DMS153 treated with DMSO at 0.1 percent for 48 hours (cell line): ENCODE measurements around the gene FLVCR1.
A peak's percentile ranks its signal among the peaks of the same experiment; 100 is the strongest.

Experiments
- DNase-seq: peaks from one replicate; lab custom pipeline; 2025; ENCODE audit not compliant: unreplicated experiment; lab: John Stamatoyannopoulos, UW

The FLVCR1 gene

DNA sequence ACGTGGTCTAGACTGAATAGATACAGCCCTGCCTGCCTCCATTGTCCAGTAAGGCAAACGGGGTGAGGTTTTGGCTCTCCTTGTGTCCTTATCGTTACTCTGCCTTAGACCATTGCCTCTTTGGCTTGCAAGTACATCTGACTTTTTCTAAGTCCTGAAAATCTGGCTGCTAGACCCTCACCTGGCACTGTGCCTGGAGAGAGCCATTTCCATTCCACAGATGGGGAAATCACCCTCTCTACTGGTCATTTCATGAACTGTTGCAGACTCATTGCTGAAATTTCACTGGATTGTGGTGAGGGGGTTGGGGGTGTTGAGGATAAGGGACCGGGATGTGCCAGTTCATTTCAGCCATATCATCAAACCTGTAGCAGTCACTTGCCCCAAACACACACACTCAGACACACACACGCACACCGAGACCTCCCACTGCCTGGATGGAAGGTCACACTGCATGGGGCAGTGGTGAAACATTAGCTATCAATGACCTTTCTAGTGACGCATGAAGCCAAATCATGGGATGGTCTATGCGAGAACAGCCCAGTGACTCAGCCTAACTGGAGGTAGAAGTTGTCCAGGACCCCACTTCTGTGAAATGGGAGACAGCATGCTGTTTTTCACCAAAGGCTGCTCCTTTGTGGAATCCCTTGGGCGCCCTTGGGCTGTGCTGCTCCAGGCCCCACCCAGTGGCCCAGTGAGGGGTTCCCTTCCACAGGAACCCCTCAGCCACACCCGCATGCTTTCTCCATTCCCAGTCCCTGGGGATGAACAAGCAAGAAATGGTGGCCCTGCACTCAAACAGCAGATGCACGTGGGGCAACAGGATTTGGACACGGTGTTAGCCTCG is 57.4 kb downstream of the FLVCR1 start:
- DNase-seq = peak; percentile 30

DNA sequence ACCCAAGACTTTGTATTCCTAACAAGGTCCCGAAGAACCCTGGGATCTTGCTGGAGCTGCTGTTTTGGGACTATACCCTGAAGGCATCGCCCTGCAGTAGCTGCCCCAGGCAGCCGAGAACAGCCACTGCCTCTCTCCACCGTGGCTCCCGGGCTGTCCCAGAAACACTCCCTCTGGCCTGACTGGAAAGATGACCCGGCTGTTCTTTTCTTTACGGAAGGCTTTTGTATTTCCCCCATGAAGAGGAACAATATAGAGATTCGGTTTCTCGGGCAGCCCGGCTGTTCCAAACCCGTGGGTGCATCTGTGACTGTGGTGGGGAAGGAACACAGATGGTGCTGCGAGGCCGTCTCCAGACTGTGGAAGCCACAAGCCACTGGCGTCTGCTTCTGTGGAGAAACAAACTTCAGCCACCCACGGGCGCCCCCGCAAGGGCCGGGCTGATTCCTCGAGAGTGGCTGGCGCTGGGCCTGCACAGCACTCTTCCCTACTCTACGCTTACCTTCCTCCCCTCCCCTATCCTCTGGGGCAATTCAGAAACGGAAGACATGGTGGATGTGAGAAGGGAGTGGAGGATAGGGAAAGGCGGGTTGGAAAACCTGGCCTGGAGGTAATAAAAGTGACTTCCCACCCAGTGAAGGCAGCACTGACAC is 58.5 kb downstream of the FLVCR1 start:
- peak; percentile 33 for DNase-seq

DNA sequence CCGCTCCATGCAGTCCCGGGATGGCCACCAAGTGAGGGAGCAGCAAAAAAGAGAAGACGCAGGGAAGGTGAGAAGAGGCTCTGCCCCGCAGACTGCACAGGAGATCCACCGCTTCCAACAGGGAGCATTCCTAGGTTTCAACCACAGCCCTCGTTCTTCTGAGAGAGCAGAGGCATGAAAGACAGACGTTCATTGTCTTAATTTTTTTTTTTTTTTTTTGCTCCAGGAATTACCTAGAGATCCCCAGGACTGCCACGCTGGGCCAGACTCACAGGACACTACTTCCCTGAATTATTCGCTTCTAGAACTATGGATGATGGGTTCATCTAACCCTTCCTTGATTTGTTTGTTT is 59.0 kb downstream of the FLVCR1 start:
- DNase-seq = no peak

DNA sequence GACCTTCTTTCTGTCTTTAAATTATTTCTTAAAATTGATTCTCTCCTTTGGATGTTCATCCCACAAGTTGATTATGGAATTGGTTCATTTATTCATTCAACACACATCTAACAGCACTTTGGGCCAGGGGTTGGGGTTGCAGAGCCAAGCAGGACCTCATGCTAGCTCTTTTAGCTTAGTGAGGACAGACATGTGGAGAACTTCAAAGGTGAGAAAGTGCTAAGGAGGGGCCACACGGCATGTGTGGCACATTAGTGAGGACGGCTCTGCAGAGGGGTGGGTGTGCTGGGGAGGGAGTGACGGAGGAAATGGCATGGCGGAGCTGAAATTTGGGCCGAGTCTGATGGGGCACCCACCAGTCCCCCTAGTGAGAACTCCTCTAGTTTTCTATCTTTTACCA is 59.8 kb downstream of the FLVCR1 start:
- DNase-seq = no peak

DNA sequence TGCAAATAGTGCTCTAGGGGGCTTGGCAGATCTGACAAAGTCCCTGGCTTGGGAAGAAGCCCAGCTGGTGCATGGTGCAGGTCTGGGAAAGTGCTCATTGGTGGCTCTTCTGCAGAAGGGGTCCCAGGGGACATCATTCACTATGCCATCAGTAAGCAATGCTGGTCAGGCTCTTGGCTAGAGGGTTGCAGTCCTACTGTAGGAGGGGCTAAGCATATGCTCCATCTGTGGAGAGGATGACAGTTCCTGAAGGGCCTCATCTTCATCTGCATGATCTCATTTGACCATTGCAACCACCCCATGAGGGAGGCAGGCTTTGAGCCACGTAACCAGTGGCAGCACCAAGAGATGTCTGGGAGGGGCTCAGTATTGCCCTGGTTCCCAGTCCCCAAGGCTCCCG is 60.7 kb downstream of the FLVCR1 start:
- no peak for DNase-seq

DNA sequence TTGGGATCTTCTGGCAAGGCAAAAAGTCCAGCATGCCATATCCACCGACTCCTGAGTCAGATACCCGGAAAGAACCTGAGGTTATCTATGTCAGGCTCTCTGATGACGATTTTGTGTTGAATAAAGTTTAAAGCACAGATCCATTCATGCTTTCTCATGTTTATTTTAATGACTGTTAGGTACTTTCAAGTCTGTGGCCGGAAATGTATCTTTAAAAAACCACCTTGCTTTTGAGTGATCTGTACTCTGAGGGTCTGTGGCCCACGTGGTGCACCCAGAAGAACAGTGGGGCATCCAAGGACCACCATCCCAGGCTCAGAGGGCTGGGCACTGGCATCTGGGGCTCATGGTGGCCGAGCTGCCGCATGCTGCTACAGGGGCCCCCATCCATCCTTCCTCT is 62.2 kb downstream of the FLVCR1 start:
- DNase-seq = no peak

DNA sequence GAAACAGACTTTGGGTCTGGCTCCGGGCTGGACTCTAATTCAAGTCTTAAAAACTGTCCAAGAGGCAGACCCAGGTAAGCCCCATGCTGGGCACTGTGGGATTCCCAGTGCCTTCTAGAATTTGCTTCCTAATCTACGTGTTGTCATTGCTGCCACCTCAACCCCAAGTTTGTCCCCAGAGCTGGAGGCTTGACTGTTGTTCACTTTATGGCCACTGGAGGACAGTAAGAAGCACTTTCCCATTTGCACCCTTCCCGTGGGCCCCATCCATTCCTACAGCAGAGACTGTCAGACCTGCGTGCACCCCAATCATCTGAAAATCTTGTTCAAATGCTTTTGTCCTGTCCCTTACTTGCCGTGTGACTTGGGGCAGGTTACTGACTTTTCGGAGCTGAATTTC is 62.8 kb downstream of the FLVCR1 start:
- DNase-seq = no peak

DNA sequence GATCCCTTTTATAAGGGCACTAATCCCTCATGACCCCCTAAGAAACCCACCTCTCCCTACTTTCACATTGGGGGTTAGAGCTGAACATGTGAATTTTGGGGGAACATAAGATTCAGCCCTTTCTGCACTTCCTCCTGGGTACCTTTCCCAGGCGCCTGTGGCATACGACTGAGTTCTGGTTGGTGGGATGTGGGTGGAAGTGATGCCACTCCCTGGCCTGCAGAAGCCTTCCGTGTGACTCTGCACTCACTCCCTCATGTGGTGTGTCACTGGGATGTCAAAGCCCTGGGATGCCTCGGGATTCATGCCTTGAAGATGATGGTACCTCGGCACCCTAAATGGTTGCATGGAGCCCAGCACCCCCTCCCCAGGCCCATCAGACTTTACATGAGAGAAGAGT is 63.9 kb downstream of the FLVCR1 start:
- DNase-seq = no peak

DNA sequence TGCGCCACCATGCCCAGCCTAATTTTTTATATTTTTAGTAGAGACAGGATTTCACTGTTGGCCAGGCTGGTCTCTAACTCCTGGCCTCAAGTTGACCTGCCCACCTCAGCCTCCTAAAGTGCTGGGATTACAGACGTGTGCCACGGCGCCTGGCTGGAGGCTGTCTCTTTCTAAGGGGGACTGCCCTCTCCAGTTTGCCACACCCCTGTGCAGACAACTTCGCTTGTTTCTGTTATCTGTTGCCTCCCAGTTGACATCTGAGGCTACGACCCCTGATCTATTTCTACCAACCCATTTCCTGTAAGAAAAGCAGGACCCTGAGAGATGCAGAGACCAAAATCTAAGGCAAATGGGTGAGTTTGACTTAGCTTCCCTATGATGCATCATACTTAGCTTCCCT is 68.3 kb downstream of the FLVCR1 start:
- no peak for DNase-seq

DNA sequence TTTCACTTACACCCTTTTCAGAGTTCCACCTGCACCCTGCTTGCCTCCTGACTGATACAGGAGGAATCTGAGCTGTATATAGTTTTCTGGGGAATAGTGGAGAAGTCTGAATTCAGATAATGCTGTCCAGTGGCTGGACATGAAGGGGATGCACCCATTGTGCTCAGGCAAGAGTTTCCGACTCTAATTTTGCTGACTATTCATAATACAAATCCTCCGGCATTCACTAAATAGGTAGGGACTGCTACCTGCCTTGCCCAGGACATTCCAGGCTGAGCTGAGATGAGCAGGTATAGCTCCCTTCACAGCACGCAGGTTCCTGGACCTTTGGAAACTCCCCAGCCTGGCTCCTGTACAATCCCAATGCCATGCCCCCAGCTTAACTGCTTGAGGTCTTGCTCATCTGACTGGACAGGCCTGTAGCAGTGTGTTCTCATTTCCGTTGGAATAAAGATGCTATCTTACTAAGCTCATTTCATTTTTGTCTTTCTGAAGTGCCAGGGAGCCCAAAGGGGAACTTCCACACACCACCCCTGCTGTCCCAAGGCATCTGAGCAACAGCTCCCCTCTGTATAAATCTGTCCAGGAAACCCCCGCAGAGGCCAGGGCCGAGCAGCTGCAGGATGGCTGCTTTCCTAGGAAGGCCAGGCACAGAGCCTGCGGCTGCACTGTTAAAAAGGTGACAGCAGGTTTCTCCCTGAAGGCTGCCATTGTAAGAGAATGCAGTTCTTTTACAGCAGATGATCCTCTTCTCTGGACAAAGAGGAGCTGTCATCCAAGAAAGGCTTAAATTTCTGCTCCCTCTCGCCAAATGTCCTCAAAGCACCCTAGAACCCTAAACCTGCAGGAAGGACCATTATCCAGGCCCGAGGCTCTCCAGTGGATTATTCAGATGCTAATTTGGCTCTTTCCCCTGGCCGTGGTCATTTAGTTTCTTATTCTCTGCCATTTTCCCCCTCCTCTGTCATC is 70.5 kb downstream of the FLVCR1 start:
- DNase-seq = no peak

DNA sequence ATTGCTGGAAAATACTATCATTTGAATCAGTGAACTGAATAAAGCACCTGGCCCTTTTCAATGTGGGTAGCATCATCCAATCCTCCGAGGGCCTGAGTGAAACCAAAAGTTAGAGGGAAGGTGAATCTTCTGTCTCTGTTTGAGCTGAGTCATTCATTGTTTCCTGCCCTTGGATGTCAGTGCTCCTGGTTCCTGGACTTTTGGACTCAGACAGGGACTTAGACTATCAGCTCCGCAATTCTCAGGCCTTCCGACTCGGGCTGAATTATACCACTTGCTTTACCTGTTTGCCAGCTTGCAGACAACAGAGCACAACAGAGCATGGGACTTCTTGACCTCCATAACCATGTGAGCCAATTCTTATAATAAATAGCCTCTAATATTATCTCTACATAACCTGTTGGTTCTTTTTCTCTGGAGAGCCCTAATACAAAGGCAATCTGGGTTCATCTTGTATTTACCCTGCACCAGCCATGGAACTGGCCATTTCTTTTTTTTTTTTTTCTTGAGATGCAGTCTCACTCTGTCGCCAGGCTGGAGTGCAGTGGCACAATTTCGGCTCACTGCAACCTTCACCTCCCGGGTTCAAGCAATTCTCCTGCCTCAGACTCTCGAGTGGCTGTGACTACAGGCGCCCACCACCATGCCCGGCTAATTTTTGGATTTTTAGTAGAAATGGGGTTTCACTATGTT is 73.1 kb downstream of the FLVCR1 start:
- no peak for DNase-seq

DNA sequence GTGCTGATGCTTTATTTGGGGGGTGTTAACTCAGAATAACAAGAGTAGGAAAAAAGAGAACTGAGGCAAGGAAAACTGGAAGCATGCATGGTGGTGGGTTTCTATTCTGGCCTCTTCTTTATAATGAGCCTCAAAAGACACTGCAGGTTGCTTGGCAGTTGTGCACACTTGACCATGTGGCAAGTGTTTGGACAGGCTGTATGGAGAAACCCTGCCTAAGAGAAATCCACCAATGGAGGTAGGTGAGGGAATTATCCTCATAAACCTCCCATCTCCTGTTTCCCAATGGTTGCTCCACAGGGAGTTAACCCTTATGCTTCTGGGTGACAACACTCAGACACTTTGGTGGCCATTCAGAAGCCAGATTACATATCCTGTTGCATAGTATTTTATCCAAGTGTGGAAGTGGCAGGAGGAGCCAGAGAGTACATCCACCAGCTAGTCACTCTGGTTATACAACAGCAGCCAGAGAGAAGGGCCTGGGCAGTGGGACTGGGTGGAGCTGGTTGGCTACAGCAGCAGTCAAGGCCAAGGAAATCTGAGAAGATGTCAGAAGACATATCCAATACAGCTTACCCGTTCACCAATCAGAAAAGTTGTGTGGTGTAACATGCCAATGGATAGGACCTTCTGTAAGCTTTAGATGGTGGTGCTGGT is 75.9 kb downstream of the FLVCR1 start:
- DNase-seq = no peak

DNA sequence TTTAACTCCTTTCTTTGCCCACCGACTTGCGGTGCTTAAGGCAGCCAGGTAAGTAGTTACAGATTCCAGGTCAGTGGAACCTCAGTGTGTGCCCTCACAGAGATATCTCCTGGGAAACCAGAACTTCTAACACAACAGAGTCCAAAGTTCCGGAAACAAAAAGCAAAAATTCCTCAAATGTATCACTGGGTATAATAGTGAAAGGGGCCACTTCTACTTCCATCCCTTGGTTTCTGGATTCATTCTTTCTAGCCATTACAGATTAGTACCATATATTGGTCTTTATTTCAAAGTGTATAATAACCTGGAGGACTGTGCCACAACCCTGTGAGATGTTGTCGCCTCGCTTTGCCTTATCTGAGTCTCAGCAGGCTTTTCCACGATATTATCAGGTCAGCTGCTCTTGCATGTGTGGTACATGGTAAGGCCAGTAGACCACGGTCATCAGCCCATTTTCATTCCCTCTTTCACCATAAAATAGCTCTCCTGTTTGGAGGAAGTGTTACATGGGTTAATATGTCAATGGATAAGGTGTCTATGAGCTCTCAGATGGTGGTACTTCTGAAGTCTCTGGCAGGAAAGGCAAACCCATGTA is 77.4 kb downstream of the FLVCR1 start:
- no peak for DNase-seq

DNA sequence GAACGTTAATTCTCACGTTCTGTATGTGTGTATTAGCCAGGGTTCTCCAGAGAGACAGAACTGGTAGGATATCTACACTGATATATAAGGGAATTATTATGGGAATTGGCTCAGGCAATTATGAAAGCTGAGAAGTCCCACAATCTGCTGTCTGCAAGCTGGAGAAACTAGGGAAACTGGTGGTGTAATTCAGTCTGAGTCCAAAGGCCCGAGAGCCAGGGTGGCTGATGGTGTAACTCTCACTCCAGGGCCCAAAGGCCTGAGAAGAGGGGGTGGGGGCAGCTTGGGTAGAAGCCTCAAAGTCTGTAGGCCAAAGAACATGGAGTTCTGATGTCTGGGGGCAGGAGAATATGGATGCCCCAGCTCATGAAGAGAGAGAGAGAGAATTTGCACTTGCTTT is 79.0 kb downstream of the FLVCR1 start:
- no peak for DNase-seq

DNA sequence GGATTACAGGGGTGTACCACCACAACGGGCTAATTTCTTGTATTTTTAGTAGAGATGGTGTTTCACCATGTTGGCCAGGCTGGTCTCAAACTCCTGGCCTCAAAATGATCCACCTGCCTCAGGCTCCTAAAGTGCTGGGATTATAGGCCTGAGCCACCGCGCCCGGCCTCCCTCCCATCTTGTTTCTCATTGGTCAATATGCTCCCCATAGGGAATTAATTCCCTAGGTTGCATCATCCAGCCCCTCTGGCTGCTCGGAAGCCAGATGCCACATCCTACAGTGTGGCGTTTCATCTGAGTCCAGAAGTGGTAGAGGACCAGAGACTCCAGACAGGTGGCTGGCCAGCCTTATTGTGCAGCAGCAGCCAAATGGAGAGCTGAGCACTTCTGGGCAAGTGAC is 80.8 kb downstream of the FLVCR1 start:
- DNase-seq = no peak

DNA sequence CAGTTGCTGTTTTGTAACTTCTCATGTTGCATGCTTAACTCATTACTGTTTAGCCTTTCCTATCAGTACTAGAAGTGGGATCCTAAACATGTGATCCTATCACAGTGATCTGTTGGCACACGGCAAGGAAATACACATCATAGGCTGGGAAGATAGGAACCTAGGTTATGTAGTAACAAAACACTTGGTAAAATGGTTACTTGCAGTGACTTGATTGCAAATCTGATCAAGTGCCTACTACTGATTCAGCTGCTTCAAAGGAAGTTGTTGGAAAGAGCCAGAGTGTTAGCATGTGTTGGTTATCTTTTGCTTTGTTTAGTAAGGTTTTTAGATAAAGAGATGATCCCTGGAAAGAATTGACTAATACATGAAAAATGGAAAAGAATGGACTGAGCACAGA is 83.4 kb downstream of the FLVCR1 start:
- DNase-seq = no peak

DNA sequence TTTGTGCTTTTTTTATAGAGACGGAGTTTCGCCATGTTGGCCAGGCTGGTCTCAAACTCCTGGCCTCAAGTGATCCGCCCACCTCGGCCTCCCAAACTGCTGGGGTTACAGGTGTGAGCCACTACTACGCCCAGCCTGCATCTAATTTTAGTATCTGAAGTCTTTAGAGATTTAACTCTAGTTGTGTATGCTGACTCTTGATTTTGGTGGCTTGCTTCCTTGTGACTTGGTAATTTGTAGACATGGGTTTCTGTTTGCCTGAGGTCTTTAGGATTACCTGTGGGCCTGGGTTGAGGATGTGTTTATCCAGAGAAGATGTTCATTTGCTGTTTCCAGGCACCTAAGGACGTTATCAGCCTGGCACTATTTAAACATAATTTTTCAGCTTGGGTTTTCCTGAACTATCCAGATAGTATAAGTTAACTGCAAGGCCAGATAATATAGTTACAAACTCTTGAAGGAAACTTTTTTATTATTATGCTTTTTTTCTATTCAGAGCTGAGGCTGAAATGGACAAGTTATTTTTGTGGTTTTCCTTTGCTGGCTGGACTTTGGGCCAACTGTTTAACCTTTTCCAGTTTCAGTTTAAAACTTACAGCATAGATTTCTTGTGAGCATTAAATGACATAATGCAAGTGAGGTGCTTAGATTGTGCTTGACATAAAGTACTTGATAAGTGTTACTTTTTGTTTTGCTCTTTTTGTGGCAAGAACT is 84.8 kb downstream of the FLVCR1 start:
- no peak for DNase-seq

DNA sequence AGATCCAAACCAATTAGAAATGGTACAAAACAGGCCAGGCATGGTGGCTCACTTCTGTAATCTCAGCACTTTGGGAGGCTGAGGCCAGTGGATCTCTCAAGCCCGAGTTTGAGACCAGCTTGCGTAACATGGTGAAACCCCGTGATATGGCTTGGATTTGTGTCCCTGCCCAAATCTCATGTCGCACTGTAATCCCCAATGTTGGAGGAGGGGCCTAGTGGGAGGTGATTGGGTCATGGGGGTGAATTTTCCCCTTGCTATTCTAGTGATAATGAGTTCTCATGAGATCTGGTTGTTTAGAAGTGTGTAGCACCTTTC is 85.3 kb downstream of the FLVCR1 start:
- no peak for DNase-seq

DNA sequence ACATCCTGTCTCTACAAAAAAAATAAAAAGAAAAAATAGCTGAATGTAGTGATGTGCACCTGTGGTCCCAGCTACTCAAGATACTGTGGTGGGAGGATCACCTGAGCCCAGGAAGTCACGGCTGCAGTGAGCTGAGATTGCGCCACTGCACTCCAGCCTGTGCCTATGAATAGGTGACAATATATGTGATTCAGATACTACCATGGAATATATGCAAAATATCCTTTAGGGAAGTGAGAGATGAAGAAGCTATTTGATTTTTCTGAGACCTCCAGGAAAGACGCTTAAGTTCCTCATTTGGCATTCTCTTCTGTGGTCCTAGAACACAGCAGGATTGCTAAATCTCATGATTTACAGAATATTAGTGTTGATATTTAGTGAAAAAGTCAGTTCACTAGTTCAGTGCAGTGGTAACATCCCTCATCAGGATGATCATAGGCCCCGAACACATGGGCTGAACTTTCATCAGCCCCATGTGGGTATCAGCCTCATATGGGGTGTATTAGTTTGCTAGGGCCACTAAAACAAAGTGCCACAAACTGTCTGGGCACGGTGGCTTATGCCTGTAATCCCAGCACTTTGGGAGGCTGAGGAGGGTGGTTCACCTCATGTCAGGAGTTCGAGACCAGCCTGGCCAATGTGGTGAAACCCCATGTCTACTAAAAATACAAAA is 86.3 kb downstream of the FLVCR1 start:
- DNase-seq = no peak
